Fibroblast of villous mesenchyme (primary cell): ENCODE data around the gene SYDE2. TPM values are rescaled to one million over a fixed set of nuclear protein-coding genes. Genes with fewer than 3 reads are reported as not detected.
A peak's percentile ranks its signal among the peaks of the same experiment; 100 is the strongest.
"Not testable (repeated sequence)": the region's sequence is repeated elsewhere in the genome, so short reads cannot be mapped to it uniquely, and the experiment has no call there.

Experiments used
- DNase-seq: peaks from one replicate; pipeline ENCODE4 v3.0.0-alpha.2; 2010; ENCODE audit warnings: low read depth
- H3K4me3 ChIP-seq: 2 replicates; pipeline ENCODE4 v1.5.1; 2011; ENCODE audit warnings: low read depth, mild to moderate bottlenecking, low read length
- total RNA-seq: library from RNA; depleted of rRNA; stranded (reverse); fragments of >200 nt; gene quantifications from 2 replicates; pipeline ENCODE4 v1.2.3, GENCODE V29; 2012
- TF ChIP-seq, protein P1 (sequence below): IDR thresholded peaks from 2 replicates; pipeline ENCODE4 v1.5.1; 2012; ENCODE audit warnings: low read depth, mild to moderate bottlenecking, low read length; ENCODE audit not compliant: insufficient read depth

Gene SYDE2
- total RNA-seq, 1 donor = 27.6 TPM

DNA sequence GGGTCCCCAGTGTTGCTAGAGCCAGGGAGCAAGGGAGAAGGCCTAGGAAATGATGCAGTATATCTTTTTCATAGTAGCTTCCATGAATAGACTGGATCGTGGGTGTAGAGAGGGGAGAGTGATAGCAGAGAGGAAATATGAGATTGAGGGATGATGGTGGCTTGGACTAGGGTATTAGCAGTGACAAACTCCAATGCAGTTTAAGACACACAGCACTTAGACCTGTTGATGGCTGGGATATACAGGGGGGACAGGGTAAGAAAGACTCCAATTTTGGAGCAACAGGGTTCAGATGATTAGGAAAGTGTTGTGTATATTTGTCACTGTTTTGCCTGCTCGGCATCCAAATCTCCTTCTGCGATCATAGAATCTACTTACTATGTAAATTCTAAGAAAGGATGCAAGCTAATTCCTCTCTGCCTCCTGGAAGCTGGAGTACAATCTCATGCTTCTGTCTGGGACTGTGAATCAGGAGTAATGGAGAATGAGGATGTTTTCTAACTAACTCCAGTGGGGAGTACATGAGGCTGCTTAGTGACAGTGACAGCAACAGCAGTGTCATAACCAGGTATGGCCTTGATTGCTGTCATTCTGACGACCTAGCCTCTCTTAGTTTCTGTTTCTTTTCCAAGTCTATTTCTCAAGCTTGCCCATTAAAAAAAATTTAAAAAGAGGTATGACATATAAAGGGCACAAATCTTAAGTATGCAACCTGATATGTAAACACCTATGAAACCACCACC, 47.5 kb downstream of the SYDE2 start:
- no peak overlapping the region for H3K4me3 ChIP-seq
- TF ChIP-seq, protein P1, sequence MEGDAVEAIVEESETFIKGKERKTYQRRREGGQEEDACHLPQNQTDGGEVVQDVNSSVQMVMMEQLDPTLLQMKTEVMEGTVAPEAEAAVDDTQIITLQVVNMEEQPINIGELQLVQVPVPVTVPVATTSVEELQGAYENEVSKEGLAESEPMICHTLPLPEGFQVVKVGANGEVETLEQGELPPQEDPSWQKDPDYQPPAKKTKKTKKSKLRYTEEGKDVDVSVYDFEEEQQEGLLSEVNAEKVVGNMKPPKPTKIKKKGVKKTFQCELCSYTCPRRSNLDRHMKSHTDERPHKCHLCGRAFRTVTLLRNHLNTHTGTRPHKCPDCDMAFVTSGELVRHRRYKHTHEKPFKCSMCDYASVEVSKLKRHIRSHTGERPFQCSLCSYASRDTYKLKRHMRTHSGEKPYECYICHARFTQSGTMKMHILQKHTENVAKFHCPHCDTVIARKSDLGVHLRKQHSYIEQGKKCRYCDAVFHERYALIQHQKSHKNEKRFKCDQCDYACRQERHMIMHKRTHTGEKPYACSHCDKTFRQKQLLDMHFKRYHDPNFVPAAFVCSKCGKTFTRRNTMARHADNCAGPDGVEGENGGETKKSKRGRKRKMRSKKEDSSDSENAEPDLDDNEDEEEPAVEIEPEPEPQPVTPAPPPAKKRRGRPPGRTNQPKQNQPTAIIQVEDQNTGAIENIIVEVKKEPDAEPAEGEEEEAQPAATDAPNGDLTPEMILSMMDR = no peak
- DNase-seq = no peak

DNA sequence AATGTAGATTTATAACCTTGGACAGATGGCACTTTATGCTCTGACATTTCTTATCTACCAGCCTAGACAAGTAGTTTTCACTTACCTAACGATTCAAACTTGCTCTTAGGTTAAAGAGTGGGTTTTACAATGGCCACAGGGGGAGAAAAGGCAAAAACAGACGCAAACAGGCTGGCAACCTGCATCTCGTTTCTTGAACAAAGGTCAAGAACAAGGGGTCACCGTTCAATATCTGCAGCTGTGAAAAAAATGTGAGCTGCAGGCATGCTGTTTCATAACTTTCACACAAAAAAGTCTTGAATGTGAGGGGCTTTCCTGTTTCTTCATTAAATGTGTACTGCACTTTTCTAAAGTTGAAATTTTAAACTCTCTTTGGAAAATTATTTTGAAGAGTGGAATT, 49.4 kb downstream of the SYDE2 start:
- TF ChIP-seq, protein P1 = no peak
- H3K4me3 ChIP-seq = no peak overlapping the region
- no peak for DNase-seq

DNA sequence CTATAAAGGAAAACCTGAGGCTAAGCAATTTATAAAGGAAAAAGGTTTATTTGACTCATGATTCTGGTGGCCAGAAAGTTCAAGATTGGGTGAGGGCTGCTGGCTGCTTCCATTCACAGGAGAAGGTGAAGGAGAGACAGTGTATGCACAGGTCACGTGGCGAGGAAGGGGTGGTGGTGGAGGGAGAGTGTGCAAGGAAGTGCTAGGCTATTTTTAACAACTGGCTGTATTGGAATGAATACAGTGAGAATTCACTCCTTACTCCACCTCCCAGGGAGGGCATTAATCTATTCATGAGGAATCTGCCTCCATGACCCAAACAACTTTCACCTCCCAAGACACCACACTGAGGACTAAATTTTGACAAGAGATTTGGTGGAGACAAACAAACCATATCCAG, 51.0 kb downstream of the SYDE2 start:
- TF ChIP-seq, protein P1 = no peak
- DNase-seq = no peak

DNA sequence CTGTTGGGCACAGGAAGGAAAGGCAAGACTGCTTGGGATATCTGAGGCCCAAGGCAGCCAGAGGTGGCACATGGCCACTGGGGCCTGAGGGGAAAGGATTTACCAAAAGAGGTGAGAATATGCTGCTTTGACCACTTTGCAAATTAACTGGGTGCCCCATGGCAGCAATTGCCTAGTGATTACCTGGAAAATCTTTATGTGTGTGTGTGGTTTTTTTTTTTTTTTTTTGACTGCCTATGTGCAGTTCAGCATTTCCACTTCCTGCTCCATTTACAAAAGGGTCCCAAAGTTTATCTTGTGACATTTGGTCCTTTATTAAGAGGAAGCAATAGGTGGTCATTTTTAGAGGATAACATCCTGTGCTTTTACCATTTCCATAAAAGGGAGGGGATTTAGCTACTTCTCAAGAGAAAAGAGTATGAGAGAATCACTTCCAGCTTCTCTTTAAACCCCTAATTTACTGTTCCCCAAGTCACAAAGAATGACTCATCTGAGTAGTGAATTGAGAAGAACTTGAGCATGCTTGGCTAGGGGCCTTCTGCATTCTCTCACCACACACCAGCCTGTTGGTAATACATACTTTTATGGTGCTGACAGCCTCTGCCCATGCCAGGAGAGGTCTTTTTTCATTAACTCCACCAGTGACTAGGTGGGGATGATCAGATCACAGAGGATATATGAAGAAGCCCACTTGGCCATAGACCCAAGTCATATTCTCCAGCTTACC, 52.1 kb downstream of the SYDE2 start:
- TF ChIP-seq, protein P1 = no peak
- H3K4me3 ChIP-seq = no peak overlapping the region
- peak; percentile 39 for DNase-seq

More for the DNA sequence above, 51.0 kb downstream of the SYDE2 start:
- H3K4me3 ChIP-seq = no peak overlapping the region

DNA sequence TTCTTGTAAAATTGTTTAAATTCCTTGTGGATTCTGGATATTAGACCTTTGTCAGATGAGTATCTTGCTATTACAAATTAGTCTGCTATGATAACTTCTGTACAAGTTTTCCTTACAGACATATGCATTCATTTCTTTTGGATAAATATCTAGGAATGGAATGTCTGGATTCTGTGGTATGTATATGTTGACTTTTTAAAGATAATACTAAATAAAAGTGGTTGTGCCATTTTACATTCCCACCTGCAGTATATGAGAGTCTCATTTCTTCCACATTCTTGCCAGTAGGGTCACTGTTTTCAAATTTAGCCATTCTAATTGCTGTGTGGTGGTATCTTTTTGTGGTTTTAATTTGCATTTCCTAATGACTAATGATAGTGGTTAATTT, 53.9 kb downstream of the SYDE2 start:
- DNase-seq = peak; percentile 56
- H3K4me3 ChIP-seq = no peak overlapping the region
- TF ChIP-seq, protein P1 = peak; percentile 45

DNA sequence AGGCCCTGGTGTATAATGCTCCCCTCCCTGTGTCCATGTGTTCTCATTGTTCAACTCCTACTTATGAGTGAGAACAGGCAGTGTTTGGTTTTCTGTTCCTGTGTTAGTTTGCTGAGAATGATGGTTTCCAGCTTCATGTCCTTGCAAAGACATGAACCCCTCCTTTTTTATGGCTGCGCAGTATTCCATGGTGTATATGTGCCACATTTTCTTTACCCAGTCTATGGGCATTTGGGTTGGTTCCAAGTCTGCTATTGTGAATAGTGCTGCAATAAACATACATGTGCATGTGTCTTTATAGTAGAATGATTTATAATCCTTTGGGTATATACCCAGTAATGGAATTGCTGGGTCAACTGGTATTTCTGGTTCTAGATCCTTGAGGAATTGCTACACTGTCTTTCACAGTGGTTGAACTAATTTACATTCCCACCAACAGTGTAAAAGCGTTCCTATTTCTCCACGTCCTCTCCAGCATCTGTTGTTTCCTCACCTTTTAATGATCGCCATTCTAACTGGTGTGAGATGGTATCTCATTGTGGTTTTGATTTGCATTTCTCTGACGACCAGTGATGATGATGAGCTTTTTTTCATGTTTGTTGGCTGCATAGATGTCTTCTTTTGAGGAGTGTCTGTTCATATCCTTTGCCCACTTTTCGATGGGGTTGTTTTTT, 54.4 kb downstream of the SYDE2 start:
- DNase-seq, H3K4me3 ChIP-seq: not testable (repeated sequence)

DNA sequence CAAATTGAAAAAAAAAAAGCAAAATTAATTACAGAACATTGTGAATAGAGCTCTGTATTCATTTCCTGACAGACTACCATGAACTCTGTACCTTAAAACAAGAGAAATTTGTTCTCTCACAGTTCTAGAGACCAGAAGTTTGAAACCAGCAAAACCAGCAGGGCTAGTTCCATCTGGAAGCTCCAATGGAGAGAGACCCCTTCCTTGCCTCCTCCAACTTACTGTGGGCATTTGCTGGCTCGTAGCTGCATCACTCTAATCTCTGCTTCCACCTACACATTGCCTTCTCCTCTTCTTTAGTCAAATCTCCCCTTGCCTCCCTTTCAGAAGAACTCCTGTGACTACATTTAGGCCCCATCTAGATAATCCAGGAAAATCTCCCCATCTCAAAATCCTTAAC, 56.5 kb downstream of the SYDE2 start:
- H3K4me3 ChIP-seq = no peak overlapping the region
- TF ChIP-seq, protein P1 = no peak
- no peak for DNase-seq
